ENCODE results near the gene CACNA2D3.

The CACNA2D3 gene

GRCh38 chr3:55007971-55008370, 885.6 kb downstream of the CACNA2D3 start:
- DNase-seq (ENCODE audit: insufficient read length, low spot score) (no peak), FAIRE-seq (no peak)
- TF ChIP-seq CTCF (IDR thresholded peaks at IDR 0.05; ENCODE audit: insufficient read depth, missing control alignments): no peak

GRCh38 chr3:55009372-55009771, 887.0 kb downstream of the CACNA2D3 start:
- TF ChIP-seq CTCF (IDR thresholded peaks at IDR 0.05; ENCODE audit: insufficient read depth, missing control alignments): no peak
- FAIRE-seq (no peak), DNase-seq (ENCODE audit: insufficient read length, low spot score) (no peak)

GRCh38 chr3:55012091-55012490, 889.7 kb downstream of the CACNA2D3 start:
- TF ChIP-seq CTCF (IDR thresholded peaks at IDR 0.05; ENCODE audit: insufficient read depth, missing control alignments): no peak
- no peak for FAIRE-seq
- no peak for DNase-seq (ENCODE audit: insufficient read length, low spot score)

- no peak for TF ChIP-seq CTCF (IDR thresholded peaks at IDR 0.05; ENCODE audit: insufficient read depth, missing control alignments)
- FAIRE-seq (no peak), DNase-seq (ENCODE audit: insufficient read length, low spot score) (no peak)
These were observed 891.0 kb downstream of the CACNA2D3 start for GRCh38 chr3:55013145-55013925.

GRCh38 chr3:55014081-55014480, 891.7 kb downstream of the CACNA2D3 start:
- FAIRE-seq (no peak), DNase-seq (ENCODE audit: insufficient read length, low spot score) (no peak)
- TF ChIP-seq CTCF (IDR thresholded peaks at IDR 0.05; ENCODE audit: insufficient read depth, missing control alignments): no peak

GRCh38 chr3:55014906-55015305, 892.6 kb downstream of the CACNA2D3 start:
- TF ChIP-seq CTCF (IDR thresholded peaks at IDR 0.05; ENCODE audit: insufficient read depth, missing control alignments): no peak
- FAIRE-seq (no peak), DNase-seq (ENCODE audit: insufficient read length, low spot score) (no peak)

GRCh38 chr3:55017876-55018275, 895.5 kb downstream of the CACNA2D3 start:
- no peak for FAIRE-seq
- DNase-seq (ENCODE audit: insufficient read length, low spot score): no peak
- TF ChIP-seq CTCF (IDR thresholded peaks at IDR 0.05; ENCODE audit: insufficient read depth, missing control alignments): no peak

All from D721Med (cell line).